Ramos (cell line): Measurements from ENCODE around the gene ZG16.

Source experiments
- in situ Hi-C: fragments of 300-500 bp; cut with MboI; formaldehyde crosslinking; loops from one replicate; pipeline ENCODE4 v1.14.3; 2022; ENCODE audit warnings: low sequenced_read_pairs; ENCODE audit not compliant: unreplicated experiment

ZG16 gene

DNA sequence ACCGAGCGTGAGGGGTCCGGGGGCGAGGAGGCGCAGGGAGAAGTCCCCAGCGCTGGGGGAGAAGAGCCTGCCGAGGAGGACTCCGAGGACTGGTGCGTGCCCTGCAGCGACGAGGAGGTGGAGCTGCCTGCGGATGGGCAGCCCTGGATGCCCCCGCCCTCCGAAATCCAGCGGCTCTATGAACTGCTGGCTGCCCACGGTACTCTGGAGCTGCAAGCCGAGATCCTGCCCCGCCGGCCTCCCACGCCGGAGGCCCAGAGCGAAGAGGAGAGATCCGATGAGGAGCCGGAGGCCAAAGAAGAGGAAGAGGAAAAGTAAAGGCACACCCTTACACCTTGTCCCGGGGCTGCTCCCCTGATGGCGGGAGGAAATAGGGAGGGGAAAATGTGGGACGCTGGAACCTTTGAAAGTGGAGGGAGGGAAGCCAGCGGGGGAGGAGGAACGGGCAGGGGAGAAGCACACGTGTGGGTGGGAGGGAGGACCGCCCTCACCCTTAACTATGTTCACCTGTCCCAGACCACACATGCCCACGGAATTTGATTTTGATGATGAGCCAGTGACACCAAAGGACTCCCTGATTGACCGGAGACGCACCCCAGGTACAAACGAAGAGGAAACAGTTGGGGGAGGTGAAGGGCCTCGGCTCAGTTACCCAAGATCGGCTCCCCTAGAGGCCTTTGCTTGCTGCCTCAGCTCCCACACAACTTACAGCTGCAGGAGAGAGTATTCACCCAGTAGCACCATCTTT lies 38.8 kb downstream of the ZG16 start:
- in situ Hi-C loops: loop anchor here (25.0 kb wide), 1 partner anchor 570 kb away; the partner anchor contains the start of genes SEPTIN1 and ZNF48

DNA sequence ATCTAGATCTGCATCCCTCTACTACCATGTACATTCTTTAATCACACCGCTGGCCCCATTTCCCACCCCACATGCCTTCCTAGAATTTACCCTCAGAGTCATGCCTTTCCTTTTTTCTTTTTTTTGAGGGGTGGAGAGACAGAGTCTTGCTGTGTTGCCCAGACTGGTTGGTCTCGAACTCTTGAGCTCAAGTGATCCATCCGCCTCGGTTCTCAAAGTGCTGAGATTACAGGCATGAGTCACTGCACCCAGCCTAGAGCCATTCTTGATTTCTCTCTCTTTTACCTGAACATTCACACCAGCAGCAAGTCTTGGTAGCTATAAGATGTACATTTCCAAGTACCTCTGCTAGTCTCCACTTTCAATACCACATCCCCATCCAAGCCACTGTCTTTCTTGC lies 40.0 kb downstream of the ZG16 start:
- in situ Hi-C loops: loop anchor here (25.0 kb wide), 1 partner anchor 569 kb away; the partner anchor contains the start of genes SEPTIN1 and ZNF48

DNA sequence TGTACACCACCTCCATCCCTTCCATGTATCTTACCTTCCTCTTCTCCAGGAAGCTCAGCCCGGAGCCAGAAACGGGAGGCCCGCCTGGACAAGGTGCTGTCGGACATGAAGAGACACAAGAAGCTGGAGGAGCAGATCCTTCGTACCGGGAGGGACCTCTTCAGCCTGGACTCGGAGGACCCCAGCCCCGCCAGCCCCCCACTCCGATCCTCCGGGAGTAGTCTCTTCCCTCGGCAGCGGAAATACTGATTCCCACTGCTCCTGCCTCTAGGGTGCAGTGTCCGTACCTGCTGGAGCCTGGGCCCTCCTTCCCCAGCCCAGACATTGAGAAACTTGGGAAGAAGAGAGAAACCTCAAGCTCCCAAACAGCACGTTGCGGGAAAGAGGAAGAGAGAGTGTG lies 41.5 kb downstream of the ZG16 start:
- in situ Hi-C loops: loop anchor here (25.0 kb wide), 1 partner anchor 568 kb away; the partner anchor contains the start of genes SEPTIN1 and ZNF48

DNA sequence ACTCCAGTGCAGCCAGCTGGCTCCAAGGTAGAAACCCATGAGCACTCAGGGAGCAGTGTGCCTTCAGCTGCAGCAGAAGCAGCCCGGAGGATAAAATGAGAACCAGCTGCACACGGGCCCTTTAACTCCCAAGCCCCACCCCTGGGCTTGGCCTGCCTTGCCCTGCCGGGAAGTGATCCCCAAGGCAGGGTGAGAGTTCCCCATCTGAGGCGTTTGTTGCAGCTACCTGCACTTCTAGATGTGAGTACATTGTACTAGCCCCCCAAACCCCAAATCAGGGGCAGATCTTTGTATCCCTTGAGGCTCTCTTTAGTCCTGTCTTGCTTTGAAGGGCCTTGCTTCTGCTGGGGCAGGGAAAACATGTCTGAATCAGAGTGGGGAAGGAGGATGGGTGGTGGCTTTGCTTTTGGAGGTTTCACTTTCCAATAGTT lies 42.2 kb downstream of the ZG16 start, which contains the start of gene MVP:
Gene MVP (plus strand): TSS at position 192 of the 431 bp plus-strand sequence. CDS start 10,088 bp downstream, outside the sequence.
- in situ Hi-C loops: loop anchor here (25.0 kb wide), 1 partner anchor 567 kb away; the partner anchor contains the start of genes SEPTIN1 and ZNF48

DNA sequence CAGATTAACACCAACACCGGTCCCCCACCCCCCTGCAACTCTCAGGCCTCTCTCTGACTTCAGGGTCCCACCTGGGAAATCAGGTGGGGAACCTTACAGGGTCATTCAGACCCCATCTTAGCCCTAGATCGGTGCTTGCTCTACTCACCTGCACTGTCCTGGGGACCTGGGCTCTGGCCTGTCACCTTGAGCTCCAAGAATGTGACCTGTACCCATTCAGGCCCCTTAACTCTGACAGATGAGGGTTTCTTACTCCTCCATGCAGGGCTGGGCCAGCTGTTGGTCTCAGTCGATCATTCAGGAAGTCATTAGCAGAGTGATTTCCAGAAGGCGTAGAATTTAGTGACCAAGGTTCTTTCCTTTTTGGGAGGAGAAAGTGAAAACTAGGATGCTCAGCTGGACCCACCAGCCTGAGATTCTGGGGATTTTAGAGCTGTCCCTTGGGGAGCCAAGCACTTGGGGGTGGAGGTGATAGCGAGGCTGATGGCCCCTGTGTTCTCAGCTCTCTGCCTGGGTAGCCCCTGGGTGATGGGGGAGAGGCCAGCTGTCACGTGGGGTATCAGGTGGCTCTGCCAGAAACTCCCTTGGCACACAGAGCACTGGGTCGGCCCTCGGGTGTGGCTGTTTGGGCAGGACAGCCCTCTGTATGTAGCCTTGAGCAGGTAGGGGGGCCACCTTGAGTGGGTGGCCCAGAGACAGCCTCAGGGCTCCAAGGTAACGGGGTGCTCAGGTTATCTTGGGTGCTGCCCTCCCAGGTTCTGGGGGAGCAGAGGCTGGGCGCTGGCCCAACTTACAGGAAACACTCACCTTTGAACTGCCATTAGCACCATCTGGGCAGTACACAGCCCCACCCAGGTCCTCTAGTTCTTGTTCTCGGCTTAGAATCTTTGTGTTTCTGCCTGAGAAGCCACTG lies 42.9 kb downstream of the ZG16 start:
- in situ Hi-C loops: loop anchor here (25.0 kb wide), 1 partner anchor 566 kb away; the partner anchor contains the start of genes SEPTIN1 and ZNF48

DNA sequence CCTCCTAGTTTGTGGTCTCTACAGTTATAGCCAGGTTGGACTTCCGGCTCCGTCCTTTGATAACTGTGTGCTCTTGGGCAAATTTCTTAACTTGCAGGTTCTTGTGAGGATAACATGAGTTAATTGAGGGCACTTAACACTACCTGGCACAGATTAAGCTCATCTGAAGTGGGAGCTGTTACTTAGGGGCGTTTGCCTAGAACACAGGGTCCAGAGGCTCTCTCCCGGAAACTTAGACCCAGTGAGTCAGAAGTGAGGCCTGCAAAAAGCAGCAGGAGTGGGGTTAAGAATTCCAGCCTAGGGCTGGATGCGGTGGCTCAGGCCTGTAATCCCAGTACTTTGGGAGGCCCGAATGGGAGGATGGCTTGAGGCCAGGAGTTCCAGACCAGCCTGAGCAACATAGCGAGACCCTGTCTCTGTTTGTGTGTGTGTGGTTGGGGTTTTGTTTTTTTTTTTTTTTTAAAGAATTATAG lies 43.6 kb downstream of the ZG16 start:
- in situ Hi-C loops: loop anchor here (25.0 kb wide), 1 partner anchor 566 kb away; the partner anchor contains the start of genes SEPTIN1 and ZNF48

DNA sequence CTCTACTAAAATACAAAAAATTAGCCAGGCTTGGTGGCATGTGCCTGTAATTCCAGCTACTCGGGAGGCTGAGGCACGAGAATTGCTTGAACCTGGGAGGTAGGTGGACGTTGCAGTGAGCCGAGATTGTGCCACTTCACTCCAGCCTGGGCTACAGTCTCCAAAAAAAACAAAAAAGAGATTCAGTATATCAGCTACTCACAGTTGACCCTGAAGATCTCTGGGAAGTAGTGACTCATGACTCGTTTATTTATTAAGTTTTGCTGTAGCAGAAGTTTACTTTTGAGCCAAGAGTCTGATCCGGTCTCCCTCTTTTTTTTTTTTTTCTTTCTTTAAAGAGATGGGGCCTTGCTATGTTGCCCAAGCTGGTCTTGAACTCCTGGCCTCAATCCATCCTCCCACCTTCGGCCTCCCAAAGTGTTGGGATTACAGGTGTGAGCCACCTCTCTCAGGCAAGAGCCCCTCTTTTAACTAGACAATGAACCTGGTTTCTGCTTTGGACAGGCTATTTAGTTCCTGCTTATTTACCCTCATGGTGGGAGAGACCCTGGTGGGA lies 46.6 kb downstream of the ZG16 start:
- in situ Hi-C loops: loop anchor here (25.0 kb wide), 2 partner anchors 188 to 563 kb away; partner anchors contain the start of genes C16orf92, DOC2A, SEPTIN1 and ZNF48

DNA sequence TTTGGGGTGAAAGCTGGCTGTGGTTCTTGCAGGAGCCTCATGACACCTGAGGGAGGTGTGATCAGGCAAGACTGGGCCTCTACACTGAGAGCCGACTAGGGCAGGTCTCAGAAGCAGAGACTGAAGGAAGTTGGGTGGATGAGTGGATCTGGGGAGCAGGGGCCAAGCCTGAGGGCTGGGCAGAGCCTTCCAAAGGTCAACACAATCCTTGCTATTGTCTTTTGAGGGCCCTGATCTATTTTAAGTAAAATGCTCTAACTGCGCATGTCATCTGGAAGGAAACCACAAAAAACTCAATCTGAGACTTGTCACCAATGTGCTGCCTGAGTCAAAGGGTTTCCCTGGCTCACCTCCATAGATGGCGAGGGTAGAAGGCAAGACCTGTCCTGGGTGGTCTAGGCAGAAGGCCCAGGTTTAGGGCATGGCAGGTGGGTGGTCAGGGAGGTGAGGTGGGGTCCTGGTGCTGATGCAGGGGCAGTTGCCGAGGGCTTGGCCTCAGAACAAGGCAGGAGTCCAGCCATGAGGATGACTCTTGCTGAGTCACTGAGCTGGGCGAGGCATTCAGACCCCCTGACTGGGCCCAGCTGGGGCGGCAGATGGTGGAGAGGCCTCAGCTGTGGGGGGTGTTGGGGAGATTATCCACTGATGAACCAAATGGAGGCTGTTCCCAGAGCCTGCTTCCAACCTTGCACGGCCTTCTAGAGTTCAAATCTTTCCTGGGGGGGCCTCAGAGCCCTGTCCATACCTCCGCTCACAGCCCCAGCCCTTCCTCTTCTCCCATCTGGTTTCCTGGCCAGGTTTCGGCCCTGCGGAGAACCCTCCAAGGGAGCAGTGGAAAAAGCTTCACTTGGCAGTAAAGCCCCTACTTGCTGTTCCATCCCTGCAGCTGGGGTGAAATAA lies 47.3 kb downstream of the ZG16 start:
- in situ Hi-C loops: loop anchor here (25.0 kb wide), 1 partner anchor 187 kb away; the partner anchor contains the start of genes C16orf92 and DOC2A

DNA sequence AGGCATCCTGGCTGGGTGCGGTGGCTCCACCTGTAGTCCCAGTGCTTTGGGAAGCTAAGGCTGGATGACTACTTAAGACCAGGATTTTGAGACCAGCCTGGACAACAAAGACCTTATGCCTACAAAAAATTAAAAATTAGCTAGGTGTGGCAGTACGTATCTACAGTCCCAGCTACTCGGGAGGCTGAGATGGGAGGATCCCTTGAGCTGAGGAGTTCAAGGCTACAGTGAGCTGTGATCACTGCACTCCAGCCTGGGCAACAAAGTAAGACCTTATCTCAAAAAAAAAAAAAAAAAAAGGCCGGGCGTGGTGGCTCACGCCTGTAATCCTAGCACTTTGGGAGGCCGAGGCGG lies 48.3 kb downstream of the ZG16 start:
- in situ Hi-C loops: loop anchor here (25.0 kb wide), 1 partner anchor 186 kb away; the partner anchor contains the start of genes C16orf92 and DOC2A

DNA sequence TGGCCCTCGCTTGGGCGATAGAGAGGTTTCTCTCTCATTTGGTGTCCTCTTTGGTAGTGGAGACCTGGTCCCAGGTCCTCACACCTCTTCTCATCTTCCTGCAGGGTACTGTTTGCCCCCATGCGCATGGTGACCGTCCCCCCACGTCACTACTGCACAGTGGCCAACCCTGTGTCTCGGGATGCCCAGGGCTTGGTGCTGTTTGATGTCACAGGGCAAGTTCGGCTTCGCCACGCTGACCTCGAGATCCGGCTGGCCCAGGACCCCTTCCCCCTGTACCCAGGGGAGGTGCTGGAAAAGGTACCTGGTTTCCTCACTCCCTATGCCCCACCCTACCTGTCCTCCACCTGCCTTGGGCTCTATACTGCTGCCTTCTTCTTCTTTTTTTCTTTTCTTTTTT lies 52.7 kb downstream of the ZG16 start:
- in situ Hi-C loops: loop anchor here (25.0 kb wide), 1 partner anchor 182 kb away; the partner anchor contains the start of genes C16orf92 and DOC2A

DNA sequence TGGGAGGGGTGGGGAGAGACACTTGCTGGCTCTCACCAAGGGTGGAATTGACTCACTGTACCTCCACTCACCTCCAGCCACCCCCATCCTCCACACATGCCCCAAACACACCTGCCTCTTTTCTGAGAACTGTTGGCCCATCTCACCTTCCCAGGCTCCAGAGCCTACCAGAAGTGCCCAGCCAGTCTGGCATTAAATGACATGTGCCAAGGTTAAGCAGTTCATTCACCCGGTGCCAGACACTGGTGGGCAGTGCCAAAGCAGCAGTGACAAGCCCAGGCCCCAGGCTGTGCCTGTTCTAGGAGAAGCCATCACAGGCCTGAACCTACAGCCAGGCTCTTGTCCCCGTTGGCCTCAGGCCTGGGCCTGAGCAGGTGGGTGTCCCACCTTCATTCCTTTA lies 53.4 kb downstream of the ZG16 start:
- in situ Hi-C loops: loop anchor here (25.0 kb wide), 1 partner anchor 181 kb away; the partner anchor contains the start of genes C16orf92 and DOC2A
